ENCODE measurements around the gene ANO6.

GRCh38 chr12:45337835-45338234, 121.9 kb downstream of the ANO6 start:
- TF ChIP-seq POLR2A (IDR thresholded peaks at IDR 0.05; ENCODE audit: low read depth, low read length) (no peak), POLR2AphosphoS5 (IDR thresholded peaks at IDR 0.05; ENCODE audit: low read depth, low read length) (no peak), TAF1 (IDR thresholded peaks at IDR 0.05; ENCODE audit: low read depth, low read length) (no peak), POU2F2 (IDR thresholded peaks at IDR 0.05; ENCODE audit: low read depth, low read length) (no peak), SPI1 (IDR thresholded peaks at IDR 0.05; ENCODE audit: low read depth, low read length) (no peak)

Data from GM12891 (cell line).